PC-3 (cell line): ENCODE measurements around the gene C22orf23. TPM values are rescaled to one million over a fixed set of nuclear protein-coding genes. Genes with fewer than 3 reads are reported as not detected.

Source experiments
- ATAC-seq: fragments of 200-7000 bp; cut with Tn5 transposase; 2 replicates; pipeline ENCODE4 v1.9.1; 2020; ENCODE audit warnings: mild to moderate bottlenecking, moderate library complexity
- BruUV-seq: library from RNA; stranded (reverse); fragments of 400-500 nt; replicated peaks from 2 replicates; lab custom pipeline; 2021; lab: Mats Ljungman, UMichigan
- CTCF ChIA-PET: fragments of 300-600 bp; sonication (Branson Sonifier 250); formaldehyde crosslinking; loops from one replicate; lab custom pipeline; 2022; ENCODE audit warnings: antibody characterized with exemption; lab: Charles Lee
- POLR2A ChIA-PET: fragments of 300-600 bp; sonication (Branson Sonifier 250); formaldehyde crosslinking; loops from one replicate; lab custom pipeline; 2022; ENCODE audit warnings: antibody characterized with exemption; ENCODE audit not compliant: unreplicated experiment; lab: Charles Lee
- DNase-seq: peaks from one replicate; pipeline ENCODE4 v3.0.0-alpha.2; 2015
- H2AFZ ChIP-seq: fragments of 300-600 bp; sonication (generic); 2 replicates; pipeline ENCODE4 v1.6.0; 2016; ENCODE audit warnings: antibody characterized with exemption, low read length
- H3F3A ChIP-seq: fragments of 300-600 bp; sonication (generic); one replicate; pipeline ENCODE4 v1.6.0; 2017; ENCODE audit warnings: antibody characterized with exemption, low read length, control low read depth, mild to moderate bottlenecking; ENCODE audit not compliant: unreplicated experiment
- H3K27ac ChIP-seq: fragments of 300-600 bp; sonication (generic); 2 replicates; pipeline ENCODE4 v1.5.1; 2016; ENCODE audit warnings: mild to moderate bottlenecking, low read length
- H3K27me3 ChIP-seq: fragments of 300-600 bp; sonication (generic); 2 replicates; pipeline ENCODE4 v1.6.1; 2016; ENCODE audit warnings: low read length, mixed read lengths
- H3K36me3 ChIP-seq: fragments of 300-600 bp; sonication (generic); 2 replicates; pipeline ENCODE4 v1.6.1; 2016; ENCODE audit warnings: low read depth, mixed run types, low read length, mixed read lengths
- H3K4me1 ChIP-seq: fragments of 300-600 bp; sonication (generic); 2 replicates; pipeline ENCODE4 v1.5.1; 2016; ENCODE audit warnings: low read length; ENCODE audit not compliant: insufficient read depth
- H3K4me2 ChIP-seq: fragments of 300-600 bp; sonication (generic); 2 replicates; pipeline ENCODE4 v1.6.0; 2016; ENCODE audit warnings: low read length
- H3K4me3 ChIP-seq: fragments of 300-600 bp; sonication (generic); 2 replicates; pipeline ENCODE4 v1.5.1; 2016; ENCODE audit warnings: mild to moderate bottlenecking, low read length, mixed read lengths
- H3K79me2 ChIP-seq: fragments of 300-600 bp; sonication (generic); 2 replicates; pipeline ENCODE4 v1.6.1; 2017; ENCODE audit warnings: low read length, mixed read lengths
- H3K9ac ChIP-seq: fragments of 300-600 bp; sonication (generic); 2 replicates; pipeline ENCODE4 v1.6.0; 2016; ENCODE audit warnings: mild to moderate bottlenecking, low read length
- H3K9me2 ChIP-seq: fragments of 300-600 bp; sonication (generic); replicated peaks from 2 replicates; pipeline ENCODE4 v1.6.1; 2016; ENCODE audit warnings: mixed run types, low read length, mixed read lengths
- H3K9me3 ChIP-seq: fragments of 300-600 bp; sonication (generic); 2 replicates; pipeline ENCODE4 v1.6.1; 2016; ENCODE audit warnings: low read length, mixed read lengths
- H4K20me1 ChIP-seq: fragments of 300-600 bp; sonication (generic); 2 replicates; pipeline ENCODE4 v1.6.1; 2016; ENCODE audit warnings: low read length, mixed read lengths
- EZH2 ChIP-seq: fragments of 300-600 bp; sonication (generic); IDR thresholded peaks from one replicate; pipeline ENCODE4 v1.6.1; 2017; ENCODE audit warnings: antibody characterized with exemption, mild to moderate bottlenecking, low read length; ENCODE audit not compliant: unreplicated experiment
- EZH2phosphoT487 ChIP-seq: fragments of 300-600 bp; sonication (generic); IDR thresholded peaks from 2 replicates; pipeline ENCODE4 v1.6.1; 2018; ENCODE audit warnings: mild to moderate bottlenecking, antibody characterized with exemption, low read length, borderline replicate concordance
- intact Hi-C: fragments of 100-400 bp; cut with micrococcal nuclease; formaldehyde crosslinking; loops from 2 replicates; pipeline ENCODE4 v1.9.0; 2023
- total RNA-seq: library from RNA; depleted of rRNA; stranded (reverse); fragments of >200 nt; gene quantifications from 2 replicates; pipeline ENCODE4 v1.2.3, GENCODE V29; 2014
- TF ChIP-seq, protein P1 (sequence below): fragments of 300-600 bp; sonication (generic); conservative IDR thresholded peaks from 2 replicates; pipeline ENCODE4 v1.5.1; 2017; ENCODE audit warnings: antibody characterized with exemption, low read depth, mild to moderate bottlenecking, low read length

Gene C22orf23
- total RNA-seq, 1 experiment from 2014 or later, result 0.69 TPM

DNA sequence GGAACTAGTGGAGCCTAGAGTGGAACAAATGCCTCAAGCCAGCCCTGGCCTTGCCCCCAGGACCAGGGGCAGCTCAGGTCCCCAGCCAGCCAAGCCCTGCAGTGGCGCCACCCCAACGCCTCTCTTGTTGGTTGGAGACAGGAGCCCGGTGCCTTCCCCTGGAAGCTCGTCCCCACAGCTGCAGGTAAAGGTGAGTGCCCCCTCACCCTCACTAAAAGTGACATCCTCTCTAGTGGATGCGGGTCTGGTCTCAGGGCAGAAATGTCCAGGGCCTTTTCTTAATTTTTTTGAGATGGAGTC lies 25.8 kb downstream of the C22orf23 start:
- no peak overlapping the region for H3K9ac ChIP-seq
- TF ChIP-seq EZH2 (no peak), EZH2phosphoT487 (no peak)
- TF ChIP-seq, protein P1, sequence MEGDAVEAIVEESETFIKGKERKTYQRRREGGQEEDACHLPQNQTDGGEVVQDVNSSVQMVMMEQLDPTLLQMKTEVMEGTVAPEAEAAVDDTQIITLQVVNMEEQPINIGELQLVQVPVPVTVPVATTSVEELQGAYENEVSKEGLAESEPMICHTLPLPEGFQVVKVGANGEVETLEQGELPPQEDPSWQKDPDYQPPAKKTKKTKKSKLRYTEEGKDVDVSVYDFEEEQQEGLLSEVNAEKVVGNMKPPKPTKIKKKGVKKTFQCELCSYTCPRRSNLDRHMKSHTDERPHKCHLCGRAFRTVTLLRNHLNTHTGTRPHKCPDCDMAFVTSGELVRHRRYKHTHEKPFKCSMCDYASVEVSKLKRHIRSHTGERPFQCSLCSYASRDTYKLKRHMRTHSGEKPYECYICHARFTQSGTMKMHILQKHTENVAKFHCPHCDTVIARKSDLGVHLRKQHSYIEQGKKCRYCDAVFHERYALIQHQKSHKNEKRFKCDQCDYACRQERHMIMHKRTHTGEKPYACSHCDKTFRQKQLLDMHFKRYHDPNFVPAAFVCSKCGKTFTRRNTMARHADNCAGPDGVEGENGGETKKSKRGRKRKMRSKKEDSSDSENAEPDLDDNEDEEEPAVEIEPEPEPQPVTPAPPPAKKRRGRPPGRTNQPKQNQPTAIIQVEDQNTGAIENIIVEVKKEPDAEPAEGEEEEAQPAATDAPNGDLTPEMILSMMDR, result no peak
- H3K36me3 ChIP-seq, result no peaks in the 10 kb centered on the region; the same call in 1 of the 2 replicates
- H2AFZ ChIP-seq, result no peak overlapping the region
- no peaks in the 10 kb centered on the region for H4K20me1 ChIP-seq
- intact Hi-C loops, result no loop called here
- DNase-seq, result no peak
- ChIA-PET CTCF (no interaction called here), POLR2A (no interaction called here)
- no peak overlapping the region for H3K4me2 ChIP-seq
- H3K79me2 ChIP-seq, result no peaks in the 10 kb centered on the region
- no peak overlapping the region for H3K27ac ChIP-seq
- no peaks in the 10 kb centered on the region for H3K27me3 ChIP-seq
- H3K9me3 ChIP-seq, result no peaks in the 10 kb centered on the region
- no peak overlapping the region for H3K4me3 ChIP-seq
- no peaks in the 10 kb centered on the region for H3K9me2 ChIP-seq
- ATAC-seq, result no peak
- H3F3A ChIP-seq, result no peaks in the 10 kb centered on the region
- no TSS peak for BruUV-seq
- H3K4me1 ChIP-seq, result no peaks in the 10 kb centered on the region

DNA sequence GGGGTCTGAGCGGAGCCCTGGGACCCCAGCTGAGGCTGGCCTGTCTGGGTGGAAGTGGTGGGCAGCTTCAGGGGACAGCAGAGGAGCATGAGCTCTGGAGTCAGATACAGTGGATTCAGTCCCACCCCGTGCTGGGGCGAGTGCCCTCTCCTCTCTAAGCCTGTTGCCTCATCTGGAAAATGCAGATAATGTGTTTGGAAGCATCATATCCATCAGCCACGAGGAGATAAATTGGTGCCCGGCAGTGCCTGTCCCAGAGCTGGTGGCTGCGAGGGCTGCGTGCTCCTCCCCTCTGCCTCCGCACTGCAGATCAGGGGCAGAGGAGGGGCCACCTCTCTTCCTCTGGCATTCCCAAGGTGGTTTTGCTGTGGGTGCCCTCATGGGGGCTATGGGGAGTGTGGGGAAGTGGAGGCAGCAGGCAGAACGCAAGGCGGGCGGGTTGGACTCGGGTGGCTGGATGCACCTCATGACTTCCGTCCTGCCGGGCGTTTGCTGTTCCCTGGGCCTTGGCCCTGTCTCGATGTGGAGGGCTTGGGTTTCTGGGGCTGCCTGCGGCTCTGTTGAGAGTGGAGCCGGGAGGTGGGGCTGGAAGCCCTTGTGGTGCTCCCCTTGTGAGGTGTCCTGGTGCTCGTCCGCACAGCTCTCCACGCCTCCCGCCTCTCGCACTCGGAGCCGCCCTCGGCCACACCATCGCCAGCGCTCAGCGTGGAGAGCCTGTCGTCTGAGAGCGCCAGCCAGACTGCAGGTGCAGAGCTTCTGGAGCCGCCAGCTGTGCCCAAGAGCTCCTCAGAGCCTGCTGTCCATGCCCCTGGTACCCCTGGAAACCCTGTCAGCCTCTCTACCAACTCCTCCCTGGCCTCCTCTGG lies 26.4 kb downstream of the C22orf23 start:
- DNase-seq, result no peak
- H3K9me3 ChIP-seq, result no peaks in the 10 kb centered on the region
- H2AFZ ChIP-seq, result no peak overlapping the region
- no peak for ATAC-seq
- H3F3A ChIP-seq, result no peaks in the 10 kb centered on the region
- H3K4me1 ChIP-seq, result no peaks in the 10 kb centered on the region
- no peaks in the 10 kb centered on the region for H3K79me2 ChIP-seq
- no peak overlapping the region for H3K4me2 ChIP-seq
- no peaks in the 10 kb centered on the region; the same call in 1 of the 2 replicates for H3K36me3 ChIP-seq
- no peak overlapping the region for H3K27ac ChIP-seq
- no peaks in the 10 kb centered on the region for H3K9me2 ChIP-seq
- intact Hi-C loops, result no loop called here
- no peak for TF ChIP-seq EZH2
- TF ChIP-seq, protein P1, result no peak
- TF ChIP-seq EZH2phosphoT487, result no peak
- no peak overlapping the region for H3K9ac ChIP-seq
- H3K4me3 ChIP-seq, result no peak overlapping the region
- H3K27me3 ChIP-seq, result no peaks in the 10 kb centered on the region
- no peaks in the 10 kb centered on the region for H4K20me1 ChIP-seq
- CTCF ChIA-PET, result no interaction called here
- no TSS peak for BruUV-seq
- POLR2A ChIA-PET, result no interaction called here

DNA sequence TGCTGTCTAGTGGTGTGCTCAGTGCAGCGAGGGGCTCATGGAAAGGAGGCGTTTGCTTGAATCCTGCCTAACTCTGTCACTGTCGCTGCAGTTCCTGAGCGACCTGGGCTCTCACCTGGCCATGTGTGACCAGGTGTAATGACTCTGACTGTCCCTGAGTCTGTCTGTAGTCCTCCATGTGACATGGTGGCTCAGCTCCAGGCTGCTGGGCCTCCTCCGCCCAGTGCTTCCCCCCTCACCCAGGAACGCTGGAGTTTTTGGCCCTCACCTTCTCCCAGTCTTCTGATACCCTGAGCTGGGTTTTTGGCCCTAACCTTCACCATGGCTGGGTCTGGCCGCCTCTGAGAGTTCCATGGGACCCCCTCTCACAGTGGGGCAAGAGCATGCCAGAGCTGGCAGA lies 27.0 kb downstream of the C22orf23 start:
- H3K4me3 ChIP-seq, result no peak overlapping the region
- no peak overlapping the region for H3K9ac ChIP-seq
- DNase-seq (no peak), ATAC-seq (no peak)
- no peaks in the 10 kb centered on the region for H3K9me2 ChIP-seq
- TF ChIP-seq EZH2phosphoT487 (no peak), EZH2 (no peak)
- TF ChIP-seq, protein P1, result no peak
- no peaks in the 10 kb centered on the region for H4K20me1 ChIP-seq
- BruUV-seq, result no TSS peak
- POLR2A ChIA-PET, result no interaction called here
- H3K4me1 ChIP-seq, result no peaks in the 10 kb centered on the region
- no peaks in the 10 kb centered on the region for H3K79me2 ChIP-seq
- intact Hi-C loops, result no loop called here
- no peaks in the 10 kb centered on the region for H3K27me3 ChIP-seq
- CTCF ChIA-PET, result no interaction called here
- H3K27ac ChIP-seq, result no peak overlapping the region
- H3K36me3 ChIP-seq, result no peaks in the 10 kb centered on the region; the same call in 1 of the 2 replicates
- H3K9me3 ChIP-seq, result no peaks in the 10 kb centered on the region
- no peaks in the 10 kb centered on the region for H3F3A ChIP-seq
- no peak overlapping the region for H2AFZ ChIP-seq
- no peak overlapping the region for H3K4me2 ChIP-seq
